Smooth muscle cell (in vitro differentiated cells): ENCODE data around the gene DPM1. TPM values are rescaled to one million over a fixed set of nuclear protein-coding genes. Genes with fewer than 3 reads are reported as not detected.
A peak's percentile ranks its signal among the peaks of the same experiment; 100 is the strongest.

ENCODE experiments used
- DNase-seq: peaks from one replicate; lab custom pipeline; 2025; ENCODE audit not compliant: unreplicated experiment; lab: John Stamatoyannopoulos, UW
- H2AFZ ChIP-seq: fragments of 200-600 bp; sonication (generic); 2 replicates; pipeline ENCODE4 v1.6.0; 2016; ENCODE audit warnings: antibody characterized with exemption, low read depth, mild to moderate bottlenecking
- H3F3A ChIP-seq: fragments of 200-600 bp; sonication (generic); 2 replicates; pipeline ENCODE4 v1.6.0; 2017; ENCODE audit warnings: antibody characterized with exemption, low read depth
- H3K27ac ChIP-seq: fragments of 200-600 bp; sonication (generic); 2 replicates; pipeline ENCODE4 v1.5.1; 2016; ENCODE audit warnings: low read depth, mild to moderate bottlenecking
- H3K27me3 ChIP-seq: fragments of 200-600 bp; sonication (generic); 2 replicates; pipeline ENCODE4 v1.6.1; 2016; ENCODE audit warnings: low read depth, mild to moderate bottlenecking
- H3K36me3 ChIP-seq: fragments of 200-600 bp; sonication (generic); 2 replicates; pipeline ENCODE4 v1.5.1; 2016; ENCODE audit warnings: low read depth
- H3K4me1 ChIP-seq: fragments of 200-600 bp; sonication (generic); 2 replicates; pipeline ENCODE4 v1.5.1; 2016; ENCODE audit warnings: low read depth
- H3K4me2 ChIP-seq: fragments of 200-600 bp; sonication (generic); 2 replicates; pipeline ENCODE4 v1.6.0; 2016; ENCODE audit warnings: mild to moderate bottlenecking
- H3K4me3 ChIP-seq: fragments of 200-600 bp; sonication (generic); 2 replicates; pipeline ENCODE4 v1.5.1; 2016; ENCODE audit warnings: mild to moderate bottlenecking
- H3K79me2 ChIP-seq: fragments of 200-600 bp; sonication (generic); 2 replicates; pipeline ENCODE4 v1.6.0; 2016; ENCODE audit warnings: low read depth, mild to moderate bottlenecking
- H3K9ac ChIP-seq: fragments of 200-600 bp; sonication (generic); 2 replicates; pipeline ENCODE4 v1.6.0; 2016; ENCODE audit warnings: low read depth
- H3K9me3 ChIP-seq: fragments of 200-600 bp; sonication (generic); replicated peaks from 2 replicates; pipeline ENCODE4 v1.5.1; 2016; ENCODE audit warnings: low read depth
- H4K20me1 ChIP-seq: fragments of 200-600 bp; sonication (generic); 2 replicates; pipeline ENCODE4 v1.6.0; 2016; ENCODE audit warnings: low read depth
- CTCF ChIP-seq: fragments of 200-600 bp; sonication (generic); IDR thresholded peaks from 2 replicates; pipeline ENCODE4 v1.5.1; 2017; ENCODE audit warnings: borderline replicate concordance, mild to moderate bottlenecking, antibody characterized with exemption; ENCODE audit not compliant: insufficient read depth, poor library complexity, severe bottlenecking
- WGBS: methylation state at CpG from one replicate; pipeline ENCODE4 v1.1.7; 2016; ENCODE audit warnings: low lambda C conversion rate; 5-methylcytosine and 5-hydroxymethylcytosine counted together
- polyA plus RNA-seq: library from polyadenylated mRNA; unstranded; fragments of >200 nt; fragmentation: Nextera tagmentation; extraction: Ambion mirVana; gene quantifications from 2 replicates; pipeline ENCODE4 v1.2.1, GENCODE V29; 2016
- total RNA-seq: library from RNA; depleted of rRNA; stranded (reverse); fragments of >200 nt; gene quantifications from 2 replicates; pipeline ENCODE4 v1.2.3, GENCODE V29; 2014

Gene DPM1
- total and polyA plus RNA-seq, 2 experiments from 2014 or later, result 89.1 to 141 TPM

GRCh38 chr20:50932691-50933280, 25.5 kb downstream of the DPM1 start:
- no peak for TF ChIP-seq CTCF
- Histone ChIP-seq H3K9ac (no peak overlapping the region), H3K27me3 (no peaks in the 10 kb centered on the region), H3K27ac (peak overlapping the region; percentile 95), H3K9me3 (no peaks in the 10 kb centered on the region), H4K20me1 (peaks cover 24% of the 10 kb centered on the region), H3K4me2 (no peak overlapping the region), H2AFZ (no peak overlapping the region), H3K4me3 (no peak overlapping the region), H3K79me2 (peaks cover 28% of the 10 kb centered on the region), H3K36me3 (peaks cover 22% of the 10 kb centered on the region), H3K4me1 (peaks cover 14% of the 10 kb centered on the region), H3F3A (peaks cover 55% of the 10 kb centered on the region)
- WGBS, result 74% methylated on average over 1 of the region's 1 CpG
- no peak for DNase-seq

GRCh38 chr20:50932016-50932485, 26.3 kb downstream of the DPM1 start:
- Histone ChIP-seq H3K9ac (peak overlapping the region; percentile 89), H4K20me1 (peaks cover 31% of the 10 kb centered on the region), H3K79me2 (peaks cover 35% of the 10 kb centered on the region), H3K4me2 (peak overlapping the region; percentile 83), H3K27ac (peak overlapping the region; percentile 95), H3K27me3 (no peaks in the 10 kb centered on the region), H3F3A (peaks cover 48% of the 10 kb centered on the region), H3K36me3 (peaks cover 22% of the 10 kb centered on the region), H3K4me3 (peak overlapping the region; percentile 61), H3K9me3 (no peaks in the 10 kb centered on the region), H3K4me1 (peaks cover 20% of the 10 kb centered on the region), H2AFZ (no peak overlapping the region)
- DNase-seq, result no peak
- 67% methylated on average over 6 of the region's 6 CpGs for WGBS
- no peak for TF ChIP-seq CTCF

- peaks cover 37% of the 10 kb centered on the region for H4K20me1 ChIP-seq
- peak within 1 kb of the TSS; percentile 95 for H3K27ac ChIP-seq
- H3K9me3 ChIP-seq, result no peaks in the 10 kb centered on the region
- peak within 1 kb of the TSS; percentile 91 for H3K4me2 ChIP-seq
- peaks cover 26% of the 10 kb centered on the region for H3K4me1 ChIP-seq
- peaks cover 41% of the 10 kb centered on the region for H3K79me2 ChIP-seq
- H3K36me3 ChIP-seq, result peaks cover 22% of the 10 kb centered on the region
- 6% methylated on average over 48 of the region's 58 CpGs for WGBS
- no peaks in the 10 kb centered on the region for H3K27me3 ChIP-seq
- H3K4me3 ChIP-seq, result peak within 1 kb of the TSS; percentile 84
- peak within 1 kb of the TSS; percentile 89 for H3K9ac ChIP-seq
- peak; percentile 57 for TF ChIP-seq CTCF
- H3F3A ChIP-seq, result peaks cover 45% of the 10 kb centered on the region
- H2AFZ ChIP-seq, result no peak within 1 kb of the TSS
- peak; percentile 97 for DNase-seq
These were observed 26.9 kb downstream of the DPM1 start, which contains the start of gene ADNP for GRCh38 chr20:50931306-50932015. TSS of gene ADNP (minus strand) at chr20:50931437. CDS start at chr20:50903996, 27,441 bp downstream.
